A673 (cell line): ENCODE results near the gene RXRA. TPM values are rescaled to one million over a fixed set of nuclear protein-coding genes. Genes with fewer than 3 reads are reported as not detected.

Experiments
- BruUV-seq: library from RNA; stranded (reverse); fragments of 400-500 nt; replicated peaks from 2 replicates; lab custom pipeline; 2021; lab: Mats Ljungman, UMichigan
- CTCF ChIA-PET: fragments of 300-600 bp; sonication (Branson Sonifier 250); formaldehyde crosslinking; loops from one replicate; lab custom pipeline; 2022; ENCODE audit warnings: antibody characterized with exemption; lab: Charles Lee
- POLR2A ChIA-PET: fragments of 300-600 bp; sonication (Branson Sonifier 250); formaldehyde crosslinking; loops from one replicate; lab custom pipeline; 2022; ENCODE audit warnings: antibody characterized with exemption; ENCODE audit not compliant: low non-redundant PET; lab: Charles Lee
- DNase-seq: peaks from one replicate; pipeline ENCODE4 v3.0.0-alpha.2; 2015; ENCODE audit warnings: low spot score
- H3K27ac ChIP-seq: fragments of 200-600 bp; sonication (generic); 2 replicates; pipeline ENCODE4 v1.5.1; 2016; ENCODE audit warnings: mixed run types, low read depth, mild to moderate bottlenecking, mixed read lengths, antibody characterized with exemption, low read length; ENCODE audit not compliant: poor library complexity, severe bottlenecking
- H3K27me3 ChIP-seq: fragments of 200-600 bp; sonication (generic); replicated peaks from 2 replicates; pipeline ENCODE4 v1.6.1; 2017; ENCODE audit warnings: mixed run types, low read depth, mild to moderate bottlenecking, mixed read lengths, antibody characterized with exemption, low read length; ENCODE audit not compliant: insufficient read depth, poor library complexity
- H3K36me3 ChIP-seq: fragments of 200-600 bp; sonication (generic); 2 replicates; pipeline ENCODE4 v1.6.1; 2016; ENCODE audit warnings: mixed run types, mild to moderate bottlenecking, mixed read lengths, antibody characterized with exemption, low read length; ENCODE audit not compliant: insufficient read depth, poor library complexity, severe bottlenecking
- H3K4me1 ChIP-seq: fragments of 200-600 bp; sonication (generic); 2 replicates; pipeline ENCODE4 v1.6.1; 2017; ENCODE audit warnings: mixed run types, mild to moderate bottlenecking, mixed read lengths, antibody characterized with exemption, low read length; ENCODE audit not compliant: insufficient read depth, poor library complexity, severe bottlenecking
- H3K4me3 ChIP-seq: fragments of 200-600 bp; sonication (generic); 2 replicates; pipeline ENCODE4 v1.5.1; 2016; ENCODE audit warnings: low read depth, mixed run types, mild to moderate bottlenecking, mixed read lengths, low read length; ENCODE audit not compliant: poor library complexity, severe bottlenecking
- H3K9me3 ChIP-seq: fragments of 200-600 bp; sonication (generic); 2 replicates; pipeline ENCODE4 v1.6.1; 2016; ENCODE audit warnings: mixed run types, low read depth, mild to moderate bottlenecking, mixed read lengths, antibody characterized with exemption, low read length; ENCODE audit not compliant: poor library complexity, severe bottlenecking
- CTCF ChIP-seq: fragments of 300-800, 200-600 bp; sonication (generic); conservative IDR thresholded peaks from 2 replicates; pipeline ENCODE4 v1.5.1; 2017; ENCODE audit warnings: low read depth, mild to moderate bottlenecking, antibody characterized with exemption, low read length, moderate library complexity, mixed read lengths
- EZH2 ChIP-seq: fragments of 200-600 bp; sonication (generic); IDR thresholded peaks from 2 replicates; pipeline ENCODE4 v1.6.1; 2017; ENCODE audit warnings: borderline replicate concordance, low read depth, mild to moderate bottlenecking, mixed read lengths, antibody characterized with exemption, low read length; ENCODE audit not compliant: poor library complexity, severe bottlenecking
- intact Hi-C: fragments of 100-400 bp; cut with micrococcal nuclease; formaldehyde crosslinking; loops from one replicate; pipeline ENCODE4 v1.10.0; 2022; ENCODE audit not compliant: unreplicated experiment
- total RNA-seq: library from RNA; stranded (reverse); gene quantifications from 2 replicates; pipeline ENCODE4 v1.2.3, GENCODE V29; 2021

The RXRA gene
- total RNA-seq, 1 experiment from 2014 or later = 54.1 TPM

DNA sequence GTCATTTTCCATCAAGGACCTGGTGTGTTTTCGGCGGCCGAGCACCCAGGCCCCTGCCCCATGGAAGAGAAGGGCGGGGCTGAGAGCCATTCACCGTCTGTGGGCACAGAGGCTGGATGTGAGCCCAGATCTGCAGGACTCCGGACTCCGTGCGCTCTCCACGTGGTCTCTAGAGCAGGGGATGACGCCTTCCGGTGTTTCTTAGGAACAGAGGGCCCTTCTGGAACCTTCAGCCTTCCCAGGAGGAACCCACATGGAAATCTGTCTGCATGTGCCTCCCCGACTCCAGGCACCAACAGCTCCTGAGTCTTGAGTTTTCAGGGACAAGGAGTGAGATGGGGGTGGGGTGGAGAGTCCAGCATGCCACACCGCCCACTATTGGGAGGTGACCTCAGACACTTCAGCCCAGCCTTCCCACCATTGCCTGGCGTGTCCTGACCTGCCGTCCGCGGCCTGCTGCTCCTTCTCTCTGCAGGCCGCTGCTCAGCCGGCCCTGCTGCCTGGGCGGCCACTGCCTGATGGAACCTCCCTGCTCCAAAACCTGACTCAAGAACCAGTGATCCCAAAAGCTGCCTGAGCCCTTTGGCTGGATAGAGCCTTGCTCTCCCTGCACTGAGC lies 2.4 kb upstream of the RXRA start:
- H3K4me1 ChIP-seq = peaks cover 35% of the 10 kb centered on the region
- no peak overlapping the region for H3K4me3 ChIP-seq
- H3K9me3 ChIP-seq = no peaks in the 10 kb centered on the region
- no peak for DNase-seq
- no peaks in the 10 kb centered on the region for H3K27me3 ChIP-seq
- CTCF ChIA-PET = no interaction called here
- H3K36me3 ChIP-seq = no peaks in the 10 kb centered on the region
- TF ChIP-seq CTCF (no peak), EZH2 (no peak)
- BruUV-seq = no TSS peak
- POLR2A ChIA-PET = interaction anchor here (0.7 kb wide), 1 partner anchor 39 kb away, joined by 3 read pairs; no protein-coding TSS in a partner anchor
- intact Hi-C loops = no loop called here
- no peak overlapping the region for H3K27ac ChIP-seq

GRCh38 chr9:134324359-134325095 lies 1.7 kb upstream of the RXRA start:
- no peak for DNase-seq
- no peaks in the 10 kb centered on the region for H3K27me3 ChIP-seq
- peaks cover 42% of the 10 kb centered on the region for H3K4me1 ChIP-seq
- TF ChIP-seq CTCF (no peak), EZH2 (no peak)
- ChIA-PET CTCF (no interaction called here), POLR2A (no interaction called here)
- no peaks in the 10 kb centered on the region for H3K36me3 ChIP-seq
- no peaks in the 10 kb centered on the region for H3K9me3 ChIP-seq
- no peak overlapping the region for H3K27ac ChIP-seq
- intact Hi-C loops = no loop called here
- H3K4me3 ChIP-seq = no peak overlapping the region
- BruUV-seq = no TSS peak

GRCh38 chr9:134325096-134325812 lies 1.0 kb upstream of the RXRA start:
- ChIA-PET POLR2A (no interaction called here), CTCF (no interaction called here)
- H3K4me3 ChIP-seq = peak overlapping the region; percentile 40
- no peak for TF ChIP-seq CTCF
- no peak for TF ChIP-seq EZH2
- intact Hi-C loops = no loop called here
- no peaks in the 10 kb centered on the region for H3K27me3 ChIP-seq
- no peaks in the 10 kb centered on the region for H3K36me3 ChIP-seq
- no peak for DNase-seq
- no TSS peak for BruUV-seq
- no peaks in the 10 kb centered on the region for H3K9me3 ChIP-seq
- peaks cover 49% of the 10 kb centered on the region for H3K4me1 ChIP-seq
- peak overlapping the region; percentile 61 for H3K27ac ChIP-seq
